HepG2 (cell line): ENCODE measurements around the gene FBF1. TPM values are rescaled to one million over a fixed set of nuclear protein-coding genes. Genes with fewer than 3 reads are reported as not detected.

Experiments
- ASH2L ChIP-seq: fragments of 300-600, 200-600 bp; sonication (generic); IDR thresholded peaks from 2 replicates; pipeline ENCODE4 v1.7.0; 2017; ENCODE audit warnings: low read depth, mild to moderate bottlenecking, moderate library complexity, mixed read lengths, low read length; ENCODE audit not compliant: insufficient read length
- DNMT1 ChIP-seq: sonication (generic); formaldehyde crosslinking; IDR thresholded peaks from 2 replicates; pipeline ENCODE4 v1.5.1; 2020; ENCODE audit warnings: mild to moderate bottlenecking, missing genetic modification reagents
- FOXM1 ChIP-seq: sonication (generic); formaldehyde crosslinking; IDR thresholded peaks from 2 replicates; pipeline ENCODE4 v1.5.0; 2020; ENCODE audit warnings: missing genetic modification reagents
- HDAC6 ChIP-seq: fragments of 200-600 bp; sonication (generic); IDR thresholded peaks from 2 replicates; pipeline ENCODE4 v1.7.0; 2017; ENCODE audit warnings: mild to moderate bottlenecking, antibody characterized with exemption, low read length, low read depth
- IKZF5 ChIP-seq: IDR thresholded peaks from 2 replicates; pipeline ENCODE4 v1.6.1; 2018; ENCODE audit warnings: missing genetic modification reagents, mild to moderate bottlenecking, missing compliant biosample characterization
- LCORL ChIP-seq, 2 experiments: fragments of 450-650 bp in 1 of 2; sonication (generic) in 1 of 2; formaldehyde crosslinking in 1 of 2; IDR thresholded peaks; 2 replicates each; pipeline versions ENCODE4 v1.5.0 to v1.6.1; 2017 to 2020; ENCODE audit warnings: antibody characterized with exemption in 1 of 2, missing genetic modification reagents in 1 of 2
- MED1 ChIP-seq: sonication (generic); formaldehyde crosslinking; IDR thresholded peaks from 2 replicates; pipeline ENCODE4 v1.4.0; 2020; ENCODE audit warnings: missing genetic modification reagents
- MIXL1 ChIP-seq: IDR thresholded peaks from 2 replicates; pipeline ENCODE4 v1.6.1; 2016
- MXD3 ChIP-seq: IDR thresholded peaks from 2 replicates; pipeline ENCODE4 v1.6.1; 2016; ENCODE audit warnings: mild to moderate bottlenecking, missing biosample characterization, missing genetic modification reagents
- PHF5A ChIP-seq: IDR thresholded peaks from one replicate; pipeline ENCODE4 v1.6.1; 2018; ENCODE audit warnings: low read depth, missing genetic modification reagents; ENCODE audit not compliant: unreplicated experiment
- RBFOX2 ChIP-seq: fragments of 200-400 bp; formaldehyde crosslinking; IDR thresholded peaks from 2 replicates; pipeline ENCODE4 v1.6.1; 2017; ENCODE audit warnings: low read depth, mild to moderate bottlenecking, low read length
- RFX3 ChIP-seq: IDR thresholded peaks from 2 replicates; pipeline ENCODE4 v1.6.1; 2016; ENCODE audit warnings: missing biosample characterization, missing genetic modification reagents
- SETDB1 ChIP-seq: sonication (generic); formaldehyde crosslinking; IDR thresholded peaks from 2 replicates; pipeline ENCODE4 v1.5.1; 2020; ENCODE audit warnings: missing genetic modification reagents, mild to moderate bottlenecking, borderline replicate concordance
- SMAD9 ChIP-seq: sonication (generic); formaldehyde crosslinking; IDR thresholded peaks from 2 replicates; pipeline ENCODE4 v1.5.1; 2020; ENCODE audit warnings: mild to moderate bottlenecking, missing genetic modification reagents
- THRA ChIP-seq: sonication (generic); formaldehyde crosslinking; IDR thresholded peaks from 2 replicates; pipeline ENCODE4 v1.4.0; 2020; ENCODE audit warnings: missing genetic modification reagents, borderline replicate concordance
- ZBTB20 ChIP-seq: sonication (generic); formaldehyde crosslinking; IDR thresholded peaks from 2 replicates; pipeline ENCODE4 v1.8.1; 2023; ENCODE audit warnings: missing genetic modification reagents, low read depth, mild to moderate bottlenecking, borderline replicate concordance
- ZNF253 ChIP-seq: sonication (generic); formaldehyde crosslinking; IDR thresholded peaks from 2 replicates; pipeline ENCODE4 v1.8.0; 2022; ENCODE audit warnings: mild to moderate bottlenecking, missing genetic modification reagents, borderline replicate concordance
- ZNF280B ChIP-seq: sonication (generic); formaldehyde crosslinking; IDR thresholded peaks from 2 replicates; pipeline ENCODE4 v1.5.0; 2020; ENCODE audit warnings: missing genetic modification reagents, mild to moderate bottlenecking, borderline replicate concordance
- ZNF333 ChIP-seq: sonication (generic); formaldehyde crosslinking; IDR thresholded peaks from 2 replicates; pipeline ENCODE4 v1.4.0; 2020; ENCODE audit warnings: mild to moderate bottlenecking, missing genetic modification reagents, borderline replicate concordance
- ZNF639 ChIP-seq: conservative IDR thresholded peaks from 2 replicates; pipeline ENCODE4 v1.6.1; 2018; ENCODE audit warnings: missing genetic modification reagents
- ZNF740 ChIP-seq: sonication (generic); formaldehyde crosslinking; IDR thresholded peaks from 2 replicates; pipeline ENCODE4 v1.4.0; 2020; ENCODE audit warnings: missing genetic modification reagents
- ZNF879 ChIP-seq: sonication (generic); formaldehyde crosslinking; IDR thresholded peaks from 2 replicates; pipeline ENCODE4 v1.8.1; 2023; ENCODE audit warnings: missing genetic modification reagents
- ZSCAN30 ChIP-seq: sonication (generic); formaldehyde crosslinking; IDR thresholded peaks from 2 replicates; pipeline ENCODE4 v1.5.0; 2020; ENCODE audit warnings: mild to moderate bottlenecking, missing genetic modification reagents
- polyA plus RNA-seq, 8 experiments: library from polyadenylated mRNA; depleted of rRNA in 3 of 8; stranded (reverse) in 7 of 8; unstranded in 1 of 8; fragments of >200 nt; fragmentation: Illumina TruSeq in 4 of 8; extraction: Trizol in 4 of 8; gene quantifications; 2 replicates each; pipeline versions ENCODE4 v1.2.1 to v1.2.3, GENCODE V29; 2011 to 2016; ENCODE audit warnings: low read depth in 4 of 8, missing spikeins in 1 of 8, mixed read lengths in 1 of 8; ENCODE audit not compliant: insufficient read depth in 1 of 8
- total RNA-seq, 5 experiments: library from RNA; depleted of rRNA; stranded (reverse); fragments of >200 nt; fragmentation: Illumina TruSeq; extraction: Trizol; gene quantifications; 2 replicates each; pipeline ENCODE4 v1.2.3, GENCODE V29; 2016; ENCODE audit warnings: low read depth in 1 of 5

FBF1 gene
- total and polyA plus RNA-seq, 2 of the 13 experiments (the other 11 are each of a cell fraction or from before 2014, with no cell fraction given): 2.4 to 8.1 TPM

- TF ChIP-seq ZNF639 (CRISPR knock-in tag) (peak; percentile 86; the same call in 1 of the 2 replicates), ZSCAN30 (CRISPR knock-in tag) (no peak), RFX3 (CRISPR knock-in tag) (peak; percentile 91), LCORL (IDR thresholded peaks at IDR 0.05) (no peak), LCORL (CRISPR knock-in tag; IDR thresholded peaks at IDR 0.05) (peak; percentile 88), ZNF740 (CRISPR knock-in tag) (peak; percentile 49), DNMT1 (CRISPR knock-in tag) (peak; percentile 93), THRA (CRISPR knock-in tag) (peak; percentile 68; the same call in 1 of the 2 replicates), ZNF879 (CRISPR knock-in tag) (no peak), RBFOX2 (peak; percentile 88), ZNF280B (peak; percentile 84; the same call in 1 of the 2 replicates), HDAC6 (no peak), ZBTB20 (CRISPR knock-in tag) (peak; percentile 74), ZNF333 (CRISPR knock-in tag) (peak; percentile 95; the same call in 1 of the 2 replicates), SETDB1 (no peak), PHF5A (CRISPR knock-in tag) (peak; percentile 95), MED1 (CRISPR knock-in tag) (peak; percentile 83; the same call in 1 of the 2 replicates), FOXM1 (CRISPR knock-in tag) (peak; percentile 80; the same call in 1 of the 2 replicates), SMAD9 (no peak), IKZF5 (CRISPR knock-in tag) (peak; percentile 97), MIXL1 (CRISPR knock-in tag) (peak; percentile 67), MXD3 (CRISPR knock-in tag) (peak; percentile 93), ZNF253 (CRISPR knock-in tag) (0 out of 2 replicates have a peak, but pooled peaks have one; percentile 37), ASH2L (peak; percentile 76)
Measured at GRCh38 chr17:75940727-75941441, at the start of gene FBF1 (continued).
